Naive thymus-derived CD8-positive, alpha-beta T cell (primary cell): ENCODE results near the gene TSHZ2. TPM values are rescaled to one million over a fixed set of nuclear protein-coding genes. Genes with fewer than 3 reads are reported as not detected.
A peak's percentile ranks its signal among the peaks of the same experiment; 100 is the strongest.

ENCODE experiments used
- ATAC-seq, 2 donors: fragments of 150-1000 bp; cut with Tn5 transposase in 1 of 2; sonication (Bioruptor Pico), chemical (Tn5 transposase) in 1 of 2; 1 replicate in 1 of 2; 2 replicates in 1 of 2; pipeline ENCODE4 v1.10.0; 2021; ENCODE audit warnings: mild to moderate bottlenecking in 2 of 2, moderate library complexity in 2 of 2
- POLR2A ChIA-PET: fragments of 350-600 bp; sonication (Branson Sonifier 250); formaldehyde crosslinking; loops from one replicate; lab custom pipeline; 2021; ENCODE audit warnings: antibody characterized with exemption; lab: Charles Lee
- DNase-seq, 10 donors: peaks; one replicate each; pipeline versions ENCODE4 v3.0.0 to v3.0.0-alpha.2; 2020 to 2022
- H3K27ac Mint-ChIP-seq, 10 donors: one replicate each; pipeline ENCODE4 v1.8.0; 2020 to 2022; ENCODE audit warnings: mild to moderate bottlenecking in 10 of 10, mixed read lengths in 10 of 10, moderate library complexity in 4 of 10, inconsistent platforms in 1 of 10
- H3K27me3 Mint-ChIP-seq, 5 donors: one replicate each; pipeline ENCODE4 v1.8.0; 2021 to 2022; ENCODE audit warnings: mixed read lengths in 5 of 5
- H3K36me3 Mint-ChIP-seq, 3 donors: one replicate each; pipeline ENCODE4 v1.8.0; 2020 to 2022; ENCODE audit warnings: mixed read lengths in 3 of 3, mild to moderate bottlenecking in 2 of 3, inconsistent platforms in 1 of 3
- H3K4me1 Mint-ChIP-seq, 4 donors: one replicate each; pipeline ENCODE4 v1.8.0; 2021 to 2022; ENCODE audit warnings: mixed read lengths in 4 of 4
- H3K4me3 Mint-ChIP-seq, 10 donors: one replicate each; pipeline ENCODE4 v1.8.0; 2020 to 2022; ENCODE audit warnings: mild to moderate bottlenecking in 10 of 10, mixed read lengths in 10 of 10, moderate library complexity in 6 of 10, inconsistent platforms in 1 of 10
- H3K9me3 Mint-ChIP-seq, 9 donors: one replicate each; pipeline ENCODE4 v1.8.0; 2020 to 2022; ENCODE audit warnings: mixed read lengths in 9 of 9, mild to moderate bottlenecking in 3 of 9, inconsistent platforms in 1 of 9, moderate library complexity in 1 of 9
- polyA plus RNA-seq, 3 donors: library from polyadenylated mRNA; unstranded; fragments of 300-500 nt; fragmentation: Illumina TruSeq; gene quantifications; one replicate each; pipeline ENCODE4 v1.2.3, GENCODE V29; 2021
- total RNA-seq, 8 experiments: library from RNA in 2 of 8; stranded (reverse) in 2 of 8; gene quantifications; one replicate each; pipeline ENCODE4 v1.2.3 and lab custom pipeline; 2021 to 2026

The TSHZ2 gene
- total and polyA plus RNA-seq, 5 experiments from 2014 or later, result 0.42 to 10.0 (median 5.1) TPM; not detected in 1

- DNase-seq (no peak), ATAC-seq (no peak)
- Mint-ChIP-seq H3K4me1 (peaks cover 24 to 52% (median 43%) of the 10 kb centered on the region in 4 donors), H3K4me3 (no peak overlapping the region), H3K27ac (peak overlapping the region in 3 of 10 donors; percentile 3 to 61 (median 46)), H3K9me3 (peaks cover 0 to 6% (median 0%) of the 10 kb centered on the region in 9 donors), H3K27me3 (no peaks in the 10 kb centered on the region), H3K36me3 (no peaks in the 10 kb centered on the region)
- POLR2A ChIA-PET, result no interaction called here
Observed at GRCh38 chr20:53399083-53399482, 426.9 kb downstream of the TSHZ2 start.

DNA sequence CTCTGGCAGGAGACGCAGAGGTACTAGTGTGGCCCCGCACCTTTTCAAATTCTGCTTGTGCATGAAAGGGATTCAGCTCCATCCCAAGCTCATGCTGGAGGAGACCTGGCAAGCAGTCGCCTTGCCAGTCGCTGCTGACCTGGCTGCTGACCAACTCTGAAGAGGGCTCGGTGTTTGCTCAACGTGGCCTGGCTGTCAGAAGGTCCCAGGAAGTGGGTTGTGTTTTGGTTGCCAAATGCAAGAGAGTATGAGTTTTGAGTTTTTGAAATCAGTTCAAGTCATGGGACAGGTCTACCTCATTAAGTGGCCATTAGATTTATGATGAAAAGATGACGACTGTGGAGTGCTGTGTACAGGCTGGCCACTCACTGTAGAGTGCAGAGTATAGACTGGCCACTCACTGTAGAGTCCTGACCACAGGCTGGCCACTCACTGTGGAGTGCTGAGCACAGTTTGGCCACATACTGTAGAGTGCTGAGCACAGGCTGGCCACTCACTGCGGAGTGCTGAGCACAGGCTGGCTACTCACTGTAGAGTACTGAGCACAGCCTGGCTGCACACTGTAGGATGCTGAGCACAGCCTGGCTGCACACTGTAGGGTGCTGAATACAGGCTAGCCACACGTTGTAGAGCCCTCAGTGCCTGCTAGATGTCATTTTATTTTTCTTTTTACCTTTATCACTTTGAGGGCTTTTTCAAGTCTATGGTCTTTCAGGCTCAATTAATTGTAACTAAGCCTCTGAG lies 427.6 kb downstream of the TSHZ2 start:
- peaks cover 0 to 6% (median 0%) of the 10 kb centered on the region in 9 donors for H3K9me3 Mint-ChIP-seq
- POLR2A ChIA-PET, result no interaction called here
- peak overlapping the region in 7 of 10 donors; percentile 0 to 61 (median 16) for H3K27ac Mint-ChIP-seq
- no peaks in the 10 kb centered on the region for H3K27me3 Mint-ChIP-seq
- DNase-seq (no peak), ATAC-seq (no peak)
- no peaks in the 10 kb centered on the region for H3K36me3 Mint-ChIP-seq
- H3K4me1 Mint-ChIP-seq, result peaks cover 24 to 56% (median 44%) of the 10 kb centered on the region in 4 donors
- peak overlapping the region in 1 of 10 donors; percentile 18 for H3K4me3 Mint-ChIP-seq

- H3K4me3 Mint-ChIP-seq, result peak overlapping the region in 9 of 10 donors; percentile 19 to 78 (median 56)
- ATAC-seq, result peak; percentile 96 to 98
- peaks cover 30 to 69% (median 49%) of the 10 kb centered on the region in 4 donors for H3K4me1 Mint-ChIP-seq
- POLR2A ChIA-PET, result interaction anchor here (1.0 kb wide), 1 partner anchor 16 kb away, joined by 3 read pairs; no protein-coding TSS in a partner anchor
- peaks cover 0 to 6% (median 1%) of the 10 kb centered on the region in 9 donors for H3K9me3 Mint-ChIP-seq
- no peaks in the 10 kb centered on the region for H3K27me3 Mint-ChIP-seq
- H3K27ac Mint-ChIP-seq, result peak overlapping the region; percentile 15 to 91 (median 72)
- H3K36me3 Mint-ChIP-seq, result no peaks in the 10 kb centered on the region
- peak in 9 of 10 donors; percentile 16 to 80 (median 39) for DNase-seq
Observed at GRCh38 chr20:53402233-53403005, 430.3 kb downstream of the TSHZ2 start.

DNA sequence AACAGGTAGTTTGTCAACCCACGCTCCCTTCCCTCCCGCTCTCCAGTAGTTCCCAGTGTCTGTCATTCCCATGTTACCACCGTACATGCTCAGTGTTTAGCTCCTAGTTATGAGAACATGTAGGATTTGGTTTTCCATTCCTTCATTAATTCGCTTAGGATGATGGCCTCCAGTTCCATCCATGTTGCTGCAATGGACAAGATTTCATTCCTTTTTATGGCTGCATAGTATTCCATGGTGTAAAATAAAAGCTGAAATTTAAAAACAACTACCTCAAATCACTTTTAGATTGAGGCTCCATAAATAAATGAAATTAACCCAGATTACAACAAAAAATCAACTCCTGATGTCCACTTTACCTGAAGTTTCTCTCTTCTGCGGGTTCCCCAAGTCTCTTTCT lies 430.9 kb downstream of the TSHZ2 start:
- peaks cover 30 to 71% (median 49%) of the 10 kb centered on the region in 4 donors for H3K4me1 Mint-ChIP-seq
- no peaks in the 10 kb centered on the region for H3K27me3 Mint-ChIP-seq
- no peak for DNase-seq
- peak overlapping the region in 7 of 10 donors; percentile 19 to 78 (median 62) for H3K4me3 Mint-ChIP-seq
- H3K9me3 Mint-ChIP-seq, result peaks cover 0 to 4% (median 1%) of the 10 kb centered on the region in 9 donors
- no peak for ATAC-seq
- H3K27ac Mint-ChIP-seq, result peak overlapping the region in 8 of 10 donors; percentile 53 to 91 (median 73)
- POLR2A ChIA-PET, result interaction anchor here (1.0 kb wide), 1 partner anchor 15 kb away, joined by 3 read pairs; no protein-coding TSS in a partner anchor
- H3K36me3 Mint-ChIP-seq, result no peaks in the 10 kb centered on the region

- ATAC-seq (no peak), DNase-seq (no peak)
- H3K27ac Mint-ChIP-seq, result peak overlapping the region in 5 of 10 donors; percentile 3 to 88 (median 82)
- no peaks in the 10 kb centered on the region for H3K27me3 Mint-ChIP-seq
- peaks cover 0 to 4% (median 1%) of the 10 kb centered on the region in 9 donors for H3K9me3 Mint-ChIP-seq
- peaks cover 24 to 60% (median 38%) of the 10 kb centered on the region in 4 donors for H3K4me1 Mint-ChIP-seq
- POLR2A ChIA-PET, result interaction anchor here (1.4 kb wide), 1 partner anchor 12 kb away, joined by 5 read pairs; no protein-coding TSS in a partner anchor
- no peaks in the 10 kb centered on the region for H3K36me3 Mint-ChIP-seq
- H3K4me3 Mint-ChIP-seq, result peak overlapping the region in 1 of 10 donors; percentile 15
Observed at GRCh38 chr20:53405139-53405538, 433.0 kb downstream of the TSHZ2 start.

- POLR2A ChIA-PET, result interaction anchor here (1.4 kb wide), 1 partner anchor 13 kb away, joined by 5 read pairs; no protein-coding TSS in a partner anchor
Observed at GRCh38 chr20:53406580-53406979, 434.4 kb downstream of the TSHZ2 start.

DNA sequence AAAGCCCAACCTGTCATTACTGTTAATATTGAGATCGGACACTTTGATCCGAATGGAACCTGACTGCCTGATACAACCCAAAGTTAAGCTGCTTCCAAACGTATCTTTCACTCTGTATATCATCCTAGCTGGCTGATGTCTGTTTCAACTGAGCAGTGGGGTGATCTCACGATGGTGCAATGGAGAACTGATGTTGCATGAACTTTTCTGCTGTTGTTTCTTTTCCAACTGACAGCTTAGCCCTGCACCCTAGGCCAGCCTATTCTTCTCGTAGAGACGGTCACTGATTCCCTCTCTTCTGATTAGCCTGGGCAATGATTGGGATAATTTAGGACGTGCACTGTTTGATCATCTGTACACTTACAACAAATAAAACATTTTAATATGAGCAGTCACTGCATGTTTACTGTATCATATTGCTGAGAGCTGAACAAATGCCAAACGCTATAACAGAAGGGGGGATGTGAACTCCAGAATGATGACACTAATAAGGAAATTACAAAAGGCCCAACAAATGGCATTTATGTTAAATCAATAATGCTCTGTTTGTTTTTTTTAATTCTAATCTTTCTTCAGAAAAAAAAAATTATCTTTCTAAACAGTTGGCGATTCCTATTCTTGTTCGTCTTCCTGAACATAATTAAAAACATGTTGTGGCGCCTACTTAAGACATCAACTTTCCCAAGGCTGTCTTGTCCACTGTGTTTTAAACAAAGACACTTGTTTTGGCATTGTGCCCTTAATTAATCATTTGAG lies 436.7 kb downstream of the TSHZ2 start:
- peaks cover 10 to 41% (median 20%) of the 10 kb centered on the region in 4 donors for H3K4me1 Mint-ChIP-seq
- peak overlapping the region in 2 of 10 donors; percentile 15 to 19 for H3K27ac Mint-ChIP-seq
- H3K9me3 Mint-ChIP-seq, result peaks cover 0 to 1% (median 0%) of the 10 kb centered on the region in 9 donors
- no peak overlapping the region for H3K4me3 Mint-ChIP-seq
- H3K27me3 Mint-ChIP-seq, result no peaks in the 10 kb centered on the region
- POLR2A ChIA-PET, result interaction anchor here (0.7 kb wide), 1 partner anchor 526 kb away, joined by 9 read pairs; no protein-coding TSS in a partner anchor
- H3K36me3 Mint-ChIP-seq, result no peaks in the 10 kb centered on the region
- no peak for DNase-seq
- no peak for ATAC-seq

More at GRCh38 chr20:53406580-53406979, 434.4 kb downstream of the TSHZ2 start:
- H3K27ac Mint-ChIP-seq, result peak overlapping the region in 2 of 10 donors; percentile 78 to 84
- DNase-seq (no peak), ATAC-seq (no peak)
- H3K4me3 Mint-ChIP-seq, result no peak overlapping the region
- no peaks in the 10 kb centered on the region for H3K36me3 Mint-ChIP-seq
- H3K9me3 Mint-ChIP-seq, result peaks cover 0 to 2% (median 0%) of the 10 kb centered on the region in 9 donors
- H3K4me1 Mint-ChIP-seq, result peaks cover 21 to 51% (median 31%) of the 10 kb centered on the region in 4 donors
- no peaks in the 10 kb centered on the region for H3K27me3 Mint-ChIP-seq

GRCh38 chr20:53409447-53409717 lies 437.2 kb downstream of the TSHZ2 start:
- no peaks in the 10 kb centered on the region for H3K36me3 Mint-ChIP-seq
- POLR2A ChIA-PET, result interaction anchor here (0.7 kb wide), 1 partner anchor 525 kb away, joined by 9 read pairs; no protein-coding TSS in a partner anchor
- no peak overlapping the region for H3K4me3 Mint-ChIP-seq
- no peaks in the 10 kb centered on the region for H3K27me3 Mint-ChIP-seq
- peaks cover 0 to 1% (median 0%) of the 10 kb centered on the region in 9 donors for H3K9me3 Mint-ChIP-seq
- DNase-seq, result no peak
- no peak overlapping the region for H3K27ac Mint-ChIP-seq
- H3K4me1 Mint-ChIP-seq, result peaks cover 8 to 35% (median 19%) of the 10 kb centered on the region in 4 donors
- no peak for ATAC-seq

DNA sequence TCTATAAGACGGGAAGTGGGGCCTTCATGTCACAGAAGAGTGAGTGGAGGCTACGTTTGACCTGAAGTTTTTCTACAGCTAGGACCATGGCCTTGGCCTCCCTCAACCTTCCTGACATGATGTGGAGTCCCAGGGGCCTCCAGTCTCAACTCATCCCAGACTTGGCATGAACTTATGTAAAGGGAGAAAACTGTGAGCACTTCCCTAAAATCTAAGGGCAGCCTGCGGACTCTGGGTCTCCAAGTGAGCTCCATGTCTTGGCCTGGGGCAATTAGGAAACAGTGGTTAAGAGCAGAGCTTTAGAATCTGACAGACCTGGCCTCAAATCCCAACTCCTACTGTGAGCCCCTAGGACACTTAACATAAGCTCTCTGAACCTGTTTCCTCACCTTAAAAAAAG lies 439.0 kb downstream of the TSHZ2 start:
- ATAC-seq, result no peak
- H3K27ac Mint-ChIP-seq, result no peak overlapping the region
- H3K4me3 Mint-ChIP-seq, result no peak overlapping the region
- no peaks in the 10 kb centered on the region for H3K9me3 Mint-ChIP-seq
- DNase-seq, result no peak
- H3K27me3 Mint-ChIP-seq, result peaks cover 0 to 6% (median 0%) of the 10 kb centered on the region in 5 donors
- POLR2A ChIA-PET, result no interaction called here
- no peaks in the 10 kb centered on the region for H3K36me3 Mint-ChIP-seq
- H3K4me1 Mint-ChIP-seq, result peaks cover 5 to 28% (median 11%) of the 10 kb centered on the region in 4 donors

GRCh38 chr20:53411891-53412290 lies 439.7 kb downstream of the TSHZ2 start:
- Mint-ChIP-seq H3K9me3 (no peaks in the 10 kb centered on the region), H3K27ac (peak overlapping the region in 5 of 10 donors; percentile 17 to 51 (median 40)), H3K36me3 (no peaks in the 10 kb centered on the region), H3K4me3 (no peak overlapping the region), H3K27me3 (peaks cover 0 to 7% (median 0%) of the 10 kb centered on the region in 5 donors), H3K4me1 (peaks cover 5 to 24% (median 9%) of the 10 kb centered on the region in 4 donors)
- ATAC-seq (no peak), DNase-seq (no peak)
- POLR2A ChIA-PET, result no interaction called here

DNA sequence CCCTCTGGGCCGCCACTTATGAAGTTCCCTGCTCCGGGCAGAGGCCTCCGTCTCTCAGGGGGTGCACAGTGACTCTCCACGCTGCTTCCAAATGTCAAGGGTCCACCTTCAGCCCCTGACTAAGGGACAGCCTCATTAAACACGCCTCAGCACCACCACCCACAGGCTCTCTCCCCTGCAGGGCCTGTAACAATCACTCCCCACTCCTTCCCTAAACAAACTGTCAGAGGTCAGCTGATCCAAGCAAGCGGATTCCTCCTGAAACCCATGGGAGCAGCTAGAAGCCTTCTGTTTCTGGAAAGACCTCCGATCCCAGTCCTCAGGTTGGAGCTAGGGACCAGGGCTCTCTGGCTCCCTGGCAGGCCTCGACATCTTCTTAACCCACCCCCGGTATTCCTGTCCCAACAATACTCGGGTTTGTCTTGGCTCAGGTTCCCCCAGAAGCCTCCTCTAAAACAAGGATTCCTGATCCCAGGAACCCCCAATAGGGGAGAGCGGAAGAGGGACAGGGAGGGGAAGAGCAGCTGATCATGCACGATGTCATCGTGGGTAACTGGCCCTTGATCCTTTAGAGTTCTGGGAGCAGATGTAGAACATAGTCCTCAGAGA lies 440.5 kb downstream of the TSHZ2 start:
- Mint-ChIP-seq H3K27me3 (peaks cover 0 to 7% (median 0%) of the 10 kb centered on the region in 5 donors), H3K4me3 (peak overlapping the region; percentile 29 to 74 (median 50)), H3K36me3 (no peaks in the 10 kb centered on the region), H3K4me1 (peaks cover 5 to 24% (median 9%) of the 10 kb centered on the region in 4 donors), H3K9me3 (no peaks in the 10 kb centered on the region), H3K27ac (peak overlapping the region in 8 of 10 donors; percentile 35 to 89 (median 53))
- no peak for ATAC-seq
- POLR2A ChIA-PET, result interaction anchor here (0.6 kb wide), 1 partner anchor 182 kb away, joined by 3 read pairs; no protein-coding TSS in a partner anchor
- DNase-seq, result no peak
